HG02884 (cell line): ENCODE measurements around the gene FBXW10.
"Not testable (repeated sequence)": the region's sequence is repeated elsewhere in the genome, so short reads cannot be mapped to it uniquely, and the experiment has no call there.

ENCODE experiments used
- ATAC-seq: cut with Tn5 transposase; IDR thresholded peaks from one replicate; pipeline ENCODE4 v1.9.1; 2021; ENCODE audit warnings: mild to moderate bottlenecking, moderate library complexity; ENCODE audit not compliant: unreplicated experiment

Gene FBXW10

DNA sequence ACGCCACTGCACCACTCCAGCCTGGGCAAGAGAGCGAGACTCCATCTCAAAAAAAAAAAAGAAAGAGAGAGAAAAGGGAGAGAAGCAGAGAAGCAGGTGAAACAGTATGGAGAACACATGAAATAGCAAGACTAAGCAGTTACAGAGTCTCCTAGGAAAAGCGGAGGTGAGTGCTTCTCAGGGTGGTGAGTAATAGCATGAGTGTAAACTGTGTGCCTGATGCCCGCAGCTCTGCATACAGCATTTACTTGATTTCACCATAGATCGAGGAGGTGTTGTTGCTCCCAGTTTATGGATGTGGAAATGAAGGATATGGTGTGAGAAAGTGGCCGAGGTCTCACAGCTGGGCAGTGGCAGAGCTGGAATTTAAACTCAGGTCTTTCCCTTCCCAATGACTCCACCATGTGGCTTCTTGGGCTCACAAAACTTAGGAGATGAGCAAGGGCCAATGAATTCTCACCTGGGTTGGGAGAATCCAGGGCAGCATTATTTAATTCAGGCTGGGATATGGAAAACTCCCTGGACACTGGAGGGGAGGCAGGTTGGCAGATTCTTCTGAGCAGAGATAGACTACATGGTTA is 10.1 kb downstream of the FBXW10 start:
- not testable (repeated sequence) for ATAC-seq

GRCh38 chr17:18755969-18756368 is 12.1 kb downstream of the FBXW10 start:
- not testable (repeated sequence) for ATAC-seq

DNA sequence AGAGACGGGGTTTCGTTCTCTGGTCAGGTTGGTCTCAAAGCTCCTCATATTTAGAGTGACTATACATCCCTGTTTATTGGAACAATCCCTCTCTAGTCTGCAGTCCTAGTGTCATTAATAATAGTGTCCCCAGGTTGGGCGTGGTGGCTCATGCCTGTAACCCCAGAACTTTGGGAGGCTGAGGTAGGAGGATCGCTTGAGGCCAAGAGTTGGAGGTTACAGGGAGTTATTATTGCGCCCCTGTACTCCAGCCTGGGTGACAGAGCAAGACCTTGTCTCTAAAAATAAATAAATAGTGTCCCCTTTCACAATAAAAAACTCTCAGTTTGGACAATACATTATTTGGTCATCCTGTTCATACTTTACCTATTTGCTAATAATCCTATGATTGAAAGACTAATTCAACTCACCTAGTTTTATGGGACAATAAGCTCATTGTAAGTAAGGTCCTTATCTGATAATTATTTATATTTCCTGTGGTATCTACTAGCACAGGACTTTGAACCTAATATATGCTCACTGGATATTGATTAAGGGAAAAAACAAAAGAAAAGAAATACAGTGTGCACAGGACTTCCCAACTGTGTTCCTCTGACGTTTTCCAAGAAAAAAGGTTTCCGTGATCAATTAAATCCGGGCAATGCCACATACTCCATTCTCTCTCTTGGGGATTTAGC is 13.7 kb downstream of the FBXW10 start:
- ATAC-seq: not testable (repeated sequence)

GRCh38 chr17:18758344-18758743 is 14.5 kb downstream of the FBXW10 start:
- not testable (repeated sequence) for ATAC-seq

- not testable (repeated sequence) for ATAC-seq
These were observed 16.4 kb downstream of the FBXW10 start for GRCh38 chr17:18760221-18760620.

DNA sequence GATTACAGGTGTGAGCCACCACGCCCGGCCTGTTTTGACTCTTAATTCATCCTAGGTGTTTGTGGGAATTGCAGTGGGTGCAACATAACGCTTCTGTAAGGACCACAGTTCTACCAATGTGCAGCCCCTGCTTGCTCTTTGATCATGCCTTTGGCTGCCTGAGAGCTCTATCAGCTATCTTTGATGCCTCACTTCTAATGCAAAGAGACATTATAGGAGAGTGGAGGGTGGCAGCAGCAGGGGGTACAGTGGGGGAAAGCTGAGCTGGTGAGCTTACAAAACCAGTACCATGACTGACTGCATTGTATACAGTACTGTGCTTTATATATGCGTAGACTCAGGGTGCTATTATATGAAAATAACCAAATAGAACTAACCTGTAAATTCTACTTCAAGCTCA is 26.7 kb downstream of the FBXW10 start:
- ATAC-seq: not testable (repeated sequence)

- ATAC-seq: not testable (repeated sequence)
These were observed 27.2 kb downstream of the FBXW10 start for GRCh38 chr17:18771066-18771465.

GRCh38 chr17:18772471-18772870 is 28.6 kb downstream of the FBXW10 start:
- no peak for ATAC-seq

GRCh38 chr17:18780991-18781718 is 37.3 kb downstream of the FBXW10 start, which contains the start of gene TVP23B:
TVP23B (plus strand) TSS chr17:18781183; CDS start chr17:18781294, 111 bp downstream.
- peak; percentile 98 for ATAC-seq

- not testable (repeated sequence) for ATAC-seq
These were observed 38.0 kb downstream of the FBXW10 start for GRCh38 chr17:18781805-18782204.

- not testable (repeated sequence) for ATAC-seq
These were observed 42.1 kb downstream of the FBXW10 start for GRCh38 chr17:18785933-18786332.

DNA sequence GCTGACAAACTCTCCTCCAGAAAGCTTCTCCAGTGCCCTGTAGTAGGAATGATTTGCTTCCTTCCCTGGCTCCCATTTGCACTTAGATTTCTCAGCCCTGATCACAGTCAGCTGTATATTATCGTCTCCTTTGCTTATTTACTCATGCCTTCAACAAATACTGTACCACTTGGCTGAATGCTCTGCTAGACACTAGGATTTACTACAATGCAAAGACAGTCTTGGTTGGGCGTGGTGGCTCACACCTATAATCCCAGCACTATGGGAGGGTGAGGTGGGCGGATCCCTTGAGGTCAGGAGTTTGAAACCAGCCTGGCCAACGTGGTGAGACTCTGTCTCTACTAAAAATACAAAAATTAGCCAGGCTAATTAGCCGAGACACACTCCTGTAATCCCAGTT is 43.0 kb downstream of the FBXW10 start:
- ATAC-seq: not testable (repeated sequence)

- not testable (repeated sequence) for ATAC-seq
These were observed 47.5 kb downstream of the FBXW10 start for GRCh38 chr17:18791402-18791801.

GRCh38 chr17:18794841-18795240 is 51.0 kb downstream of the FBXW10 start:
- not testable (repeated sequence) for ATAC-seq

DNA sequence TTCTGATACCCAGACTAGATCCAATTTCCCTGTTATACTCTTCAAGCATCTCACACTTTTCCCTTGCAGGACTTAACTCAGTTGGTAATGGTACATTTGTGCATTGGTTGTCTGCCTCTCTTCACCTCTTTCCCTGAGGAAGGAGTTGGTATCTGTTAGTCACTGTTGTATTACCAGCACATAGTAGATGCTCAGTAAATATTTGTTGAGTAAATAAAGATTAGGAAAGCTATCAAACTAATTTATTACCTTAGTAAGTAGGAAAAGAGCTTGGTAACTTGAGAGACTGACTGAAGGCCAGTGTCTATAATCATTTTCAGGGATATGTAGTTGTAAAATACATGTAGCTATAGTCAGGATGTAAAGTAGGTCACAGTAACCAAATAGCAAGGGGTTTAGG is 53.0 kb downstream of the FBXW10 start:
- ATAC-seq: not testable (repeated sequence)

GRCh38 chr17:18803458-18804245 is 59.8 kb downstream of the FBXW10 start:
- ATAC-seq: not testable (repeated sequence)

- not testable (repeated sequence) for ATAC-seq
These were observed 72.1 kb downstream of the FBXW10 start for GRCh38 chr17:18815924-18816323.

- not testable (repeated sequence) for ATAC-seq
These were observed 72.9 kb downstream of the FBXW10 start for GRCh38 chr17:18816489-18817371.

DNA sequence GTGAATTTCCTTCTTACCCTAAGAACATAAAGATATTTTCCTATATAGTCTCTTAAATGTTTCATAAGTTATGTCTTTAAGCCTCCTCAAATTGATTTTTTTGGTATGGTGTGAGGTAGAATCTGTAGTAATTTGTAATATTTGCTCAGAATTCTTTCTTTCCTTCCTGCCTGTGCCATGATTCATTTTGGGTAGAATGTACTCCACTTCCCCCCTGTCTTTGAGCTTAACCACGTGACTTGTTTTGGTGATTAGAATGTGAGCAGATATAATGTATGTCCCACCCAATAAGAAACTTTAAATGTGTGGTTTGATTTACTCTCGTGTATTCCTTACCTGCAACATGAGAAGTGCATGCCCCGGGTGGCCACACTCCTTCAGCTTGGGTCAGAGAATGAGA is 77.6 kb downstream of the FBXW10 start:
- ATAC-seq: not testable (repeated sequence)

- not testable (repeated sequence) for ATAC-seq
These were observed 83.8 kb downstream of the FBXW10 start for GRCh38 chr17:18827613-18828012.
